Stimulated activated CD8-positive, alpha-beta memory T cell treated with anti-CD3 and anti-CD28 coated beads, Interleukin-12 subunit alpha, Interleukin-12 subunit beta, amount 100 ng/mL, for 4 hours (primary cell): Measurements from ENCODE around the gene TNPO3.
"Not testable (repeated sequence)": the region's sequence is repeated elsewhere in the genome, so short reads cannot be mapped to it uniquely, and the experiment has no call there.

Source experiments
- DNase-seq: peaks from one replicate; pipeline ENCODE4 v3.0.0-alpha.2; 2020; ENCODE audit warnings: low read depth

Gene TNPO3

GRCh38 chr7:128920913-128921582 is 133.9 kb downstream of the TNPO3 start:
- no peak for DNase-seq

GRCh38 chr7:128919881-128920799 is 134.8 kb downstream of the TNPO3 start:
- no peak for DNase-seq

GRCh38 chr7:128919241-128919640 is 135.7 kb downstream of the TNPO3 start:
- no peak for DNase-seq

GRCh38 chr7:128918016-128918665 is 136.8 kb downstream of the TNPO3 start:
- DNase-seq: no peak

- DNase-seq: no peak
These were observed 137.8 kb downstream of the TNPO3 start for GRCh38 chr7:128917122-128917521.

GRCh38 chr7:128916643-128916915 is 138.3 kb downstream of the TNPO3 start:
- DNase-seq: no peak

GRCh38 chr7:128915841-128916642 is 138.9 kb downstream of the TNPO3 start:
- no peak for DNase-seq

GRCh38 chr7:128915271-128915819 is 139.6 kb downstream of the TNPO3 start:
- DNase-seq: no peak

GRCh38 chr7:128914566-128915151 is 140.3 kb downstream of the TNPO3 start:
- DNase-seq: no peak

- DNase-seq: no peak
These were observed 140.9 kb downstream of the TNPO3 start for GRCh38 chr7:128913870-128914565.

- not testable (repeated sequence) for DNase-seq
These were observed 142.0 kb downstream of the TNPO3 start for GRCh38 chr7:128912709-128913495.

- no peak for DNase-seq
These were observed 142.6 kb downstream of the TNPO3 start for GRCh38 chr7:128912281-128912680.

GRCh38 chr7:128911423-128912031 is 143.4 kb downstream of the TNPO3 start:
- no peak for DNase-seq

GRCh38 chr7:128910569-128910945 is 144.4 kb downstream of the TNPO3 start, which contains the start of gene KCP:
TSS of gene KCP (minus strand) at chr7:128910709. CDS start at chr7:128910676, 33 bp downstream.
- no peak for DNase-seq

GRCh38 chr7:128909625-128910568 is 145.0 kb downstream of the TNPO3 start:
- DNase-seq: no peak

- no peak for DNase-seq
These were observed 145.9 kb downstream of the TNPO3 start for GRCh38 chr7:128908750-128909624.
